ENCODE measurements around the gene PRLR.

GRCh38 chr5:35067985-35068384 is 162.3 kb downstream of the PRLR start:
- TF ChIP-seq RAD21 (IDR thresholded peaks at IDR 0.05), result no peak
- TF ChIP-seq TAF1 (conservative IDR thresholded peaks at IDR 0.05), result no peak
- TF ChIP-seq CTCF (IDR thresholded peaks at IDR 0.05; ENCODE audit: low read depth, low read length, missing input control), result no peak
- TF ChIP-seq EGR1 (IDR thresholded peaks at IDR 0.05; ENCODE audit: low read depth in 2 of 2), result no peak

Data from liver (tissue), 3 donors.